ENCODE data around the gene ADAM10. TPM values are rescaled to one million over a fixed set of nuclear protein-coding genes. Genes with fewer than 3 reads are reported as not detected.

ADAM10 gene
- polyA plus RNA-seq, 1 of the 3 experiments (the other 2 are of a cell fraction): 83.5 TPM

- no peak for TF ChIP-seq REST (IDR thresholded peaks at IDR 0.05; ENCODE audit: low read depth, low read length)
- no peak for TF ChIP-seq FOXJ3 (CRISPR knock-in tag; IDR thresholded peaks at IDR 0.05)
- no peak for TF ChIP-seq MEF2A (IDR thresholded peaks at IDR 0.05; ENCODE audit: borderline replicate concordance, low read depth)
- no peak for TF ChIP-seq ELF1 (IDR thresholded peaks at IDR 0.05)
- TF ChIP-seq SMC3 (IDR thresholded peaks at IDR 0.05; ENCODE audit: low read depth, low read length): no peak
- no peak for TF ChIP-seq EZH2phosphoT487 (IDR thresholded peaks at IDR 0.05; ENCODE audit: borderline replicate concordance, low read depth)
- TF ChIP-seq USF2 (IDR thresholded peaks at IDR 0.05; ENCODE audit: borderline replicate concordance, low read depth, low read length): no peak
- TF ChIP-seq MAX (IDR thresholded peaks at IDR 0.05; ENCODE audit: low read depth): no peak
- no peak for TF ChIP-seq EP300 (IDR thresholded peaks at IDR 0.05; ENCODE audit: borderline replicate concordance in 1 of 2, low read depth in 1 of 2, low read length in 1 of 2)
- no peak for TF ChIP-seq GABPA (IDR thresholded peaks at IDR 0.05; ENCODE audit: low read depth)
- TF ChIP-seq YY1 (IDR thresholded peaks at IDR 0.05; ENCODE audit: low read depth): no peak
- TF ChIP-seq MXI1 (IDR thresholded peaks at IDR 0.05; ENCODE audit: low read depth, low read length): no peak
- TF ChIP-seq TEAD4 (IDR thresholded peaks at IDR 0.05; ENCODE audit: borderline replicate concordance, insufficient read depth): 0 out of 2 replicates have a peak, but pooled peaks have one; percentile 46
- TF ChIP-seq PBX3 (IDR thresholded peaks at IDR 0.05): peak; percentile 64
- TF ChIP-seq GATA2 (CRISPR knock-in tag; IDR thresholded peaks at IDR 0.05): no peak
- TF ChIP-seq SIN3A (IDR thresholded peaks at IDR 0.05; ENCODE audit: borderline replicate concordance, low read depth, low read length): no peak
- no peak for TF ChIP-seq NRF1 (IDR thresholded peaks at IDR 0.05; ENCODE audit: low read depth, low read length)
- TF ChIP-seq RXRA (IDR thresholded peaks at IDR 0.05; ENCODE audit: borderline replicate concordance, low read depth): peak; percentile 60; the same call in 1 of the 2 replicates
- no peak for TF ChIP-seq TAF1 (IDR thresholded peaks at IDR 0.05; ENCODE audit: borderline replicate concordance, low read depth, low read length)
These were observed 197.6 kb downstream of the ADAM10 start (continued) for GRCh38 chr15:58551764-58552504.

Measured in SK-N-SH (cell line).